OCI-LY3 (cell line): ENCODE results near the gene TOP2A.

Source experiments
- H2AFZ ChIP-seq: fragments of 200-600, 300-600 bp; shearing (Covaris generic); 2 replicates; pipeline ENCODE4 v1.6.0; 2014; ENCODE audit warnings: antibody characterized with exemption, low read depth, low read length
- H3K27ac ChIP-seq: fragments of 200-600, 300-600 bp; sonication (generic); 2 replicates; pipeline ENCODE4 v1.5.1; 2014; ENCODE audit warnings: mild to moderate bottlenecking, low read length, moderate library complexity, mixed read lengths
- H3K27me3 ChIP-seq: fragments of 200-600, 300-600 bp; sonication (generic); 2 replicates; pipeline ENCODE4 v1.6.1; 2014; ENCODE audit warnings: low read depth, low read length, mixed read lengths
- H3K36me3 ChIP-seq: fragments of 200-600, 300-600 bp; sonication (generic); replicated peaks from 2 replicates; pipeline ENCODE3; 2014; ENCODE audit warnings: low read depth, low read length, mixed read lengths
- H3K4me1 ChIP-seq: fragments of 300-600, 200-600 bp; sonication (generic); 2 replicates; pipeline ENCODE4 v1.6.1; 2014; ENCODE audit warnings: low read length, mixed read lengths
- H3K4me2 ChIP-seq: fragments of 200-600, 300-600 bp; sonication (generic); 2 replicates; pipeline ENCODE4 v1.6.1; 2014; ENCODE audit warnings: low read length, mixed read lengths
- H3K4me3 ChIP-seq: fragments of 300-600, 200-600 bp; sonication (generic); 2 replicates; pipeline ENCODE4 v1.5.1; 2014; ENCODE audit warnings: antibody characterized with exemption, mild to moderate bottlenecking, low read length, moderate library complexity
- H3K79me2 ChIP-seq: fragments of 300-600, 200-600 bp; shearing (Covaris generic); 2 replicates; pipeline ENCODE4 v1.6.1; 2014; ENCODE audit warnings: mild to moderate bottlenecking, low read length, mixed read lengths
- H3K9ac ChIP-seq: fragments of 300-600, 200-600 bp; shearing (Covaris generic); 2 replicates; pipeline ENCODE4 v1.6.0; 2014; ENCODE audit warnings: mild to moderate bottlenecking, low read length, moderate library complexity
- H3K9me3 ChIP-seq: fragments of 200-600, 300-600 bp; shearing (Covaris generic); 2 replicates; pipeline ENCODE4 v1.6.1; 2014; ENCODE audit warnings: low read length, mixed read lengths; ENCODE audit not compliant: insufficient read depth
- H4K20me1 ChIP-seq: fragments of 200-600, 300-600 bp; sonication (generic); 2 replicates; pipeline ENCODE4 v1.6.1; 2016; ENCODE audit warnings: low read length, mixed read lengths; ENCODE audit not compliant: insufficient read depth
- EZH2phosphoT487 ChIP-seq: fragments of 200-600 bp; shearing (Covaris generic); IDR thresholded peaks from 2 replicates; pipeline ENCODE4 v1.6.1; 2018; ENCODE audit warnings: antibody characterized with exemption, mixed run types, low read depth
- TF ChIP-seq, protein P1 (sequence below): fragments of 200-600, 300-600 bp; sonication (generic); IDR thresholded peaks from 2 replicates; pipeline ENCODE4 v1.5.1; 2014; ENCODE audit warnings: antibody characterized with exemption, low read length, low read depth

TOP2A gene

DNA sequence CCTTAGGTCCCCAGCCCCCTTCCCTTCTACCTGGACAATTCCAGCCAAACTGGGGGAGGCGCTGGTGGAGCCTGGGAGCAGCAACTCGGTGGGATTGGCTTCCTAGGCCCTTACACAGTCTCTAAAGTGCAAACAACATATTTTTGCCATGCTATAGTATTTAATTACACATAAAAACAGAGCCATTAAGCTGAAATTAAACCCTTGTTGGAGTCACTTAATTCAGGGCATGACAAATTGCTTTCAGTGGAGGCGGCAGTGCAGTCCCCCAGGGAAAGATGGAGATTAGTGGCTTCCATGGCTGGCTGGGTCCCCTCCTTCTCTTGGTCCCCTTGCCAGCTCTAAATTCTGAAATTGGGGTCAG, 42.9 kb upstream of the TOP2A start:
- Histone ChIP-seq H3K27ac (no peak overlapping the region), H3K9me3 (no peaks in the 10 kb centered on the region), H3K27me3 (no peaks in the 10 kb centered on the region), H3K4me1 (no peaks in the 10 kb centered on the region), H3K36me3 (peaks cover 20% of the 10 kb centered on the region), H2AFZ (no peak overlapping the region), H3K4me3 (no peak overlapping the region), H3K4me2 (no peak overlapping the region), H4K20me1 (no peaks in the 10 kb centered on the region), H3K79me2 (no peaks in the 10 kb centered on the region), H3K9ac (no peak overlapping the region)
- TF ChIP-seq, protein P1, sequence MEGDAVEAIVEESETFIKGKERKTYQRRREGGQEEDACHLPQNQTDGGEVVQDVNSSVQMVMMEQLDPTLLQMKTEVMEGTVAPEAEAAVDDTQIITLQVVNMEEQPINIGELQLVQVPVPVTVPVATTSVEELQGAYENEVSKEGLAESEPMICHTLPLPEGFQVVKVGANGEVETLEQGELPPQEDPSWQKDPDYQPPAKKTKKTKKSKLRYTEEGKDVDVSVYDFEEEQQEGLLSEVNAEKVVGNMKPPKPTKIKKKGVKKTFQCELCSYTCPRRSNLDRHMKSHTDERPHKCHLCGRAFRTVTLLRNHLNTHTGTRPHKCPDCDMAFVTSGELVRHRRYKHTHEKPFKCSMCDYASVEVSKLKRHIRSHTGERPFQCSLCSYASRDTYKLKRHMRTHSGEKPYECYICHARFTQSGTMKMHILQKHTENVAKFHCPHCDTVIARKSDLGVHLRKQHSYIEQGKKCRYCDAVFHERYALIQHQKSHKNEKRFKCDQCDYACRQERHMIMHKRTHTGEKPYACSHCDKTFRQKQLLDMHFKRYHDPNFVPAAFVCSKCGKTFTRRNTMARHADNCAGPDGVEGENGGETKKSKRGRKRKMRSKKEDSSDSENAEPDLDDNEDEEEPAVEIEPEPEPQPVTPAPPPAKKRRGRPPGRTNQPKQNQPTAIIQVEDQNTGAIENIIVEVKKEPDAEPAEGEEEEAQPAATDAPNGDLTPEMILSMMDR, result no peak
- no peak for TF ChIP-seq EZH2phosphoT487

DNA sequence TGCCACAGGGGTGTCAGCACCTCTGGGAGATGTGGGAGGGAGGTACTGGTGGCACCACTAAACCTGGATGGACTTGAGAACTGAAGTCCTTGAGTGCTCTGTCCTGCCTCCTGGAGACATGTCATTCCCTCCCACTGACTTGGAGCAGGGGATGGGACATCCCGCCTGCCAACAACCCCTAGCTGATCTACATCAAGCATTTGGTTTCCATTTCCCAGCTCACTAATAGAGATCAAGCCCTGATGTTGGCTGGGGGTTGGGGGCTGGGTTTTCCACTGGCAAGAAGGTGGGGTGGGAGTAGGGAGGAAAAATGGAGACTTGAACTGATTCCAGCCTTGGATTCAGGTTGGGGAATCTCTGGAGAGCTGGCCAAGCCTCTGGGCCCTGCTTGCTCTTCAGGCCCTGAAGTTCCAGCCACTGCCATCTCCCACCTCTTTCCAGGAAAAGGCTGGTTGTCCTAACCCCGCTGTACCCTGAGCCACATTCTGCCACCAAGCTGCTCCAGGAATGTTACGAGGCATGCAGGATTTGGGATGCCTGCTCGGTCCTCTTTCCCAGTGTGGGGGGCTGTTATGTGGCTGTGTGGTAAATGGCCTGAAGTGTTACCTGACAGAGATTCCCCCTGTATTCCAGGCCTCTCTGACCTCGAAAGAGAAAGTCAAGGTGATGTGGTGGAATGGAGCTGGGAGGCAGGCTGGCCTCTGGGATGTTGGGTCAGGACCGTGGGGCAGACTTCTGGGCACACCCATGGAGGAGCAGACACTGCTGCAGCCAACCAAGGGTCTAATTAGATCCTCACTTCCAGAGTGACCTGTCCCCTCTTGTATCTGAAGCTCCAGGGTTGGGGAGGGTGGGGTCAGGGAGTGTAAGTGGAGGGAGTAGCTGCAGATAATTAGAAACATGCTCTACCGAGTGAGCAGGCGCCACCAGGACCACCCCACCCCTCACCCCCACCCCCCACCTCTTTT, 42.2 kb upstream of the TOP2A start:
- H3K27ac ChIP-seq, result no peak overlapping the region
- H3K36me3 ChIP-seq, result peaks cover 20% of the 10 kb centered on the region
- TF ChIP-seq EZH2phosphoT487, result no peak
- TF ChIP-seq, protein P1, result no peak
- no peak overlapping the region for H3K4me2 ChIP-seq
- H3K4me3 ChIP-seq, result no peak overlapping the region
- no peaks in the 10 kb centered on the region for H3K9me3 ChIP-seq
- H3K27me3 ChIP-seq, result no peaks in the 10 kb centered on the region
- no peaks in the 10 kb centered on the region for H3K4me1 ChIP-seq
- no peak overlapping the region for H2AFZ ChIP-seq
- no peak overlapping the region for H3K9ac ChIP-seq
- no peaks in the 10 kb centered on the region for H4K20me1 ChIP-seq
- H3K79me2 ChIP-seq, result no peaks in the 10 kb centered on the region

DNA sequence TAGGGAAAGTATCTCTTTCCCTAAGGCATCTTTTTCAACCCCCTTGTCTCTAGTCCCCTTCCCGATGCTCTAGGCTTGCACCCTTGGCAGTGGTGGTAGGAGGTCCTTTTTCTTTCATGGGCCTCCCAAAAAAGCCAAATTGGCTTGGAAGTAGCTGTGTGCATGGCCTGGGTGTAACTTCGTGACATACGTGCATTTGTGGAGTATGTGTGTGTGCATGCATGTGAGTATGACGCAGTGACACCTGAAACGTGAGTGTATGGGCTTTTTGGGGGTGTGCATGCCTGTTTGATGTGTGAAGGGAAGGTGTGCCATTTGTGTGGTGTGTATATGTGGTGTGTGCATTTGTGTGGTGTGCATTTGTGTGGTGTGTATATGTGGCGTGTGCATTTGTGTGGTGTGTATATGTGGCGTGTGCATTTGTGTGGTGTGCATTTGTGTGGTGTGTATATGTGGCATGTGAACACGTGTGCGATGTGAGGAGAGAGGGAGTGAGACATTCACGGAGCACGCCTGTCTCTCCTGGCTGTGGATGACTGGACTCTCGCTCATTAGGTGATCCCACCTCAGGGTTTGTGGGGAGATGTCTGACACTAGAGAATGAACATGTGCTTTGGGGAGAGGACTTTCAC, 41.3 kb upstream of the TOP2A start:
- H3K27me3 ChIP-seq, result no peaks in the 10 kb centered on the region
- peaks cover 28% of the 10 kb centered on the region for H3K36me3 ChIP-seq
- H3K4me2 ChIP-seq, result no peak overlapping the region
- no peak overlapping the region for H3K27ac ChIP-seq
- no peaks in the 10 kb centered on the region for H3K4me1 ChIP-seq
- no peaks in the 10 kb centered on the region for H3K79me2 ChIP-seq
- H4K20me1 ChIP-seq, result no peaks in the 10 kb centered on the region; the same call in 1 of the 2 replicates
- no peak overlapping the region for H3K4me3 ChIP-seq
- H3K9ac ChIP-seq, result no peak overlapping the region
- H3K9me3 ChIP-seq, result no peaks in the 10 kb centered on the region
- no peak overlapping the region for H2AFZ ChIP-seq
- TF ChIP-seq, protein P1, result no peak
- TF ChIP-seq EZH2phosphoT487, result no peak

DNA sequence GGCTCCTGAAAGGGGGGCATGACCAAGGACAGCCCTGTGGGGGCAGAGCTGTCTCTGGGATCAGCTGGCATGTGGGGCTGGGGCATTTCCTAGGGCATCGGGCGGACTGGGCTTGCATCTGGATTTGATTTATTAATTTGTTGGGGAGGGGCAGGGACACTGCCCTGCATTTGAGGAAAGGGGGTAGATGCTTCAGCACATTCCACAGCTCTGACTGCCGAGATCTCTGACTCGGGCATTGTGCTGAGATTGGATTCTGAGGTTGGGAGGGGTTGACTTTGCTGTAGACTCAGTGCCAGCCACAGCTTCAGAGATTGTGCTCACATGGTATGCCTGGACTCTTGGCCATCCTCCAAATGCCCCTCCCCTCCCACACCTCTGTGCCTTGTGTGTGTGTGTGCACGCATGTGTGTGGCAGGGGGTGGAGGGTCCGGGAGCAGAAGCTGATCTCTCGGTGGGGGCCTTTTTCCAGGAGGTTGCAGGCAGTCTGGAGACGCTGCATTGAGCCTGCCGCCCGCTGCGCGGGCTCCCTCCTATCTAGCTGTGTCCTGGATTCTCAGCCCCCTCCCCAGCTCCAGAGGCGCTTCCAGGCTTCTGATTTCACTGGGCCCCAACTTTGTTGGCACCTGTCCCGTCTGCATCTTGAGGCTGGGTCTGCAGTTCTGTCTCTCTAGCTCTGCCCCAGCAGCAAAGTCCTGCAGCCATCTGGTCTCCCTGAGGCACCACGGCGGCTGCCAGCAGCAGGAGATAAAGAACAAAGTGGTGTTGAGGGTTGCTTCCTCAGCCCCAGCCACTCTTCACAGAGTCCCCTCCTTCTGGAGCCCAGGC, 40.5 kb upstream of the TOP2A start:
- Histone ChIP-seq H3K9ac (no peak overlapping the region), H3K27ac (no peak overlapping the region), H4K20me1 (no peaks in the 10 kb centered on the region; the same call in 1 of the 2 replicates), H3K4me3 (no peak overlapping the region), H3K79me2 (no peaks in the 10 kb centered on the region), H2AFZ (no peak overlapping the region), H3K4me2 (no peak overlapping the region), H3K27me3 (no peaks in the 10 kb centered on the region), H3K9me3 (no peaks in the 10 kb centered on the region), H3K4me1 (no peaks in the 10 kb centered on the region), H3K36me3 (peaks cover 33% of the 10 kb centered on the region)
- TF ChIP-seq, protein P1, result no peak
- TF ChIP-seq EZH2phosphoT487, result no peak
